Measurements from ENCODE around the gene CCDC152.

DNA sequence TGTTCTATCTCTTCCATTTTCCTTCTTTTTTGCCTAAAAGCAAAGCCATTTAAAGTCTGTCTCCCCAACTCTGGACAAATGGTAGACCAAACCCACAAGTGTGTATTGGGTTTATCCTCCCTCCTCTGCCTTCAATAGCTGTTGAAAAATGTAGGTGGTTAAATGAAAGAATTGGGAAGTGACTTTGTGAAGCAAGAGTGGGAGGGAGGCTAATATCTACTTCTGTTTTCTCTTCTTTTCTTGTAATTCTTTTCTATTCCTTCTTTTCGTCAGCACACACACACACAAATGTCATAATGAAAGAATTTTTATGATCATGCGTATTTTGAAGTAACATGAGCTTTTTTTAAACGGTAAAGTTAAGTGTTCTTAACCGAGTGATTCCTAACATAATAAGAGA, 3.8 kb downstream of the CCDC152 start:
- TF ChIP-seq, protein P1, sequence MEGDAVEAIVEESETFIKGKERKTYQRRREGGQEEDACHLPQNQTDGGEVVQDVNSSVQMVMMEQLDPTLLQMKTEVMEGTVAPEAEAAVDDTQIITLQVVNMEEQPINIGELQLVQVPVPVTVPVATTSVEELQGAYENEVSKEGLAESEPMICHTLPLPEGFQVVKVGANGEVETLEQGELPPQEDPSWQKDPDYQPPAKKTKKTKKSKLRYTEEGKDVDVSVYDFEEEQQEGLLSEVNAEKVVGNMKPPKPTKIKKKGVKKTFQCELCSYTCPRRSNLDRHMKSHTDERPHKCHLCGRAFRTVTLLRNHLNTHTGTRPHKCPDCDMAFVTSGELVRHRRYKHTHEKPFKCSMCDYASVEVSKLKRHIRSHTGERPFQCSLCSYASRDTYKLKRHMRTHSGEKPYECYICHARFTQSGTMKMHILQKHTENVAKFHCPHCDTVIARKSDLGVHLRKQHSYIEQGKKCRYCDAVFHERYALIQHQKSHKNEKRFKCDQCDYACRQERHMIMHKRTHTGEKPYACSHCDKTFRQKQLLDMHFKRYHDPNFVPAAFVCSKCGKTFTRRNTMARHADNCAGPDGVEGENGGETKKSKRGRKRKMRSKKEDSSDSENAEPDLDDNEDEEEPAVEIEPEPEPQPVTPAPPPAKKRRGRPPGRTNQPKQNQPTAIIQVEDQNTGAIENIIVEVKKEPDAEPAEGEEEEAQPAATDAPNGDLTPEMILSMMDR (IDR thresholded peaks at IDR 0.05): no peak
- TF ChIP-seq POLR2AphosphoS5 (IDR thresholded peaks at IDR 0.05) (no peak), POLR2A (IDR thresholded peaks at IDR 0.05) (no peak), EP300 (IDR thresholded peaks at IDR 0.05) (no peak)

Measured in suprapubic skin (tissue), 4 donors.